Upper lobe of left lung (tissue), 4 donors: Measurements from ENCODE around the gene ADIPOR1.

Source experiments
- POLR2A ChIP-seq, 4 donors: fragments of 450-650 bp; IDR thresholded peaks; one replicate each; pipeline ENCODE4 v1.5.1; 2016 to 2017; ENCODE audit warnings: antibody characterized with exemption in 4 of 4, mild to moderate bottlenecking in 2 of 4
- TF ChIP-seq, protein P1 (sequence below), 6 experiments: fragments of 450-650 bp in 4 of 6; fragments of 200-600 bp in 2 of 6; sonication (generic) in 2 of 6; IDR thresholded peaks; one replicate each; pipeline ENCODE4 v1.5.1; 2016 to 2019; ENCODE audit warnings: antibody characterized with exemption in 6 of 6

DNA sequence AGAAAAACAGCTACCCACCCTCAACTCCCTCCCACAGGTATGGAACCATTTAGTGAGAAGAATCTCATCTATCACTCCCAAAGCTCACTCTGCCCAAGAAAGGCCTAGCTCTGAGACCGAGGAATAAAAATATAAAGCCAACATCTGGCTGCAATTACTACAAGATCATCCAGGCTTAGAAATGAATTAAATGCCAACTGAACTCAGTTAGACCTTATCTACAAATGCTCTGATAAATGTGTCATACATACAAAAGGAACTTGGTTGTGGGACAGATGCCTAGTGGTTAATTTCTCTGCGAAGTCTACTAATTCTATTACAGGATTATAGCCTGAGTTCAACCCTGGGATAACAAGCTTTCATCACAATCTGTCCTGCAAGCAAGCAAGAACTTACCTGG, 6.7 kb downstream of the ADIPOR1 start:
- TF ChIP-seq, protein P1, sequence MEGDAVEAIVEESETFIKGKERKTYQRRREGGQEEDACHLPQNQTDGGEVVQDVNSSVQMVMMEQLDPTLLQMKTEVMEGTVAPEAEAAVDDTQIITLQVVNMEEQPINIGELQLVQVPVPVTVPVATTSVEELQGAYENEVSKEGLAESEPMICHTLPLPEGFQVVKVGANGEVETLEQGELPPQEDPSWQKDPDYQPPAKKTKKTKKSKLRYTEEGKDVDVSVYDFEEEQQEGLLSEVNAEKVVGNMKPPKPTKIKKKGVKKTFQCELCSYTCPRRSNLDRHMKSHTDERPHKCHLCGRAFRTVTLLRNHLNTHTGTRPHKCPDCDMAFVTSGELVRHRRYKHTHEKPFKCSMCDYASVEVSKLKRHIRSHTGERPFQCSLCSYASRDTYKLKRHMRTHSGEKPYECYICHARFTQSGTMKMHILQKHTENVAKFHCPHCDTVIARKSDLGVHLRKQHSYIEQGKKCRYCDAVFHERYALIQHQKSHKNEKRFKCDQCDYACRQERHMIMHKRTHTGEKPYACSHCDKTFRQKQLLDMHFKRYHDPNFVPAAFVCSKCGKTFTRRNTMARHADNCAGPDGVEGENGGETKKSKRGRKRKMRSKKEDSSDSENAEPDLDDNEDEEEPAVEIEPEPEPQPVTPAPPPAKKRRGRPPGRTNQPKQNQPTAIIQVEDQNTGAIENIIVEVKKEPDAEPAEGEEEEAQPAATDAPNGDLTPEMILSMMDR (IDR thresholded peaks at IDR 0.05) = no peak
- TF ChIP-seq POLR2A (IDR thresholded peaks at IDR 0.05) = no peak
